ENCODE measurements around the gene ZBTB14. TPM values are rescaled to one million over a fixed set of nuclear protein-coding genes. Genes with fewer than 3 reads are reported as not detected.

The ZBTB14 gene
- total and polyA plus RNA-seq, 12 donors: 3.7 to 8.6 (median 7.0) TPM

DNA sequence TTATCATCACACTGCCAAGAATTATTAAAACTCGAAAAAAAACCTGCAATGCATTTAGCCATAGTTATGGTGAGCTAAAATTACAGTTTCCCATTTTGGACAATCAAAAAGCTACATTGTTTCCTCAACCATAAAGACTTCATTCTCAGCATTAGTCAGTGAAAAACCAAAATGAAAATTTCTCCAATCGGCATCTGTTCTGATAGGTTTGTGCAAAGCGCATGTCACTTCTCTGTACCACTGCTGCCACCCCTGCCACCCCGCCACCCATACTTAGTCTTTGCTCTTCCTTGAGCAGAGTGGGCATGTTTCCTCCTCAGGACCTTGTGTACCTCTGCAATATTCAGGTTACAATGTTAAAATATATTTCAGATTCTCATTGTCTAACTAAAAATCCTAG lies 7.1 kb upstream of the ZBTB14 start:
- intact Hi-C loops (cut with DNase I): no loop called here
- Histone ChIP-seq H3K4me1 (no peaks in the 10 kb centered on the region), H3K27me3 (peaks cover 0 to 22% (median 0%) of the 10 kb centered on the region in 7 donors), H3K27ac (no peak overlapping the region), H3K36me3 (no peaks in the 10 kb centered on the region), H3K4me3 (no peak overlapping the region), H3K9me3 (no peaks in the 10 kb centered on the region)
- DNase-seq (no peak), ATAC-seq (no peak)
- WGBS, 2 donors: 66 to 85% methylated on average over 4 of the region's 4 CpGs
- TF ChIP-seq, protein P1, sequence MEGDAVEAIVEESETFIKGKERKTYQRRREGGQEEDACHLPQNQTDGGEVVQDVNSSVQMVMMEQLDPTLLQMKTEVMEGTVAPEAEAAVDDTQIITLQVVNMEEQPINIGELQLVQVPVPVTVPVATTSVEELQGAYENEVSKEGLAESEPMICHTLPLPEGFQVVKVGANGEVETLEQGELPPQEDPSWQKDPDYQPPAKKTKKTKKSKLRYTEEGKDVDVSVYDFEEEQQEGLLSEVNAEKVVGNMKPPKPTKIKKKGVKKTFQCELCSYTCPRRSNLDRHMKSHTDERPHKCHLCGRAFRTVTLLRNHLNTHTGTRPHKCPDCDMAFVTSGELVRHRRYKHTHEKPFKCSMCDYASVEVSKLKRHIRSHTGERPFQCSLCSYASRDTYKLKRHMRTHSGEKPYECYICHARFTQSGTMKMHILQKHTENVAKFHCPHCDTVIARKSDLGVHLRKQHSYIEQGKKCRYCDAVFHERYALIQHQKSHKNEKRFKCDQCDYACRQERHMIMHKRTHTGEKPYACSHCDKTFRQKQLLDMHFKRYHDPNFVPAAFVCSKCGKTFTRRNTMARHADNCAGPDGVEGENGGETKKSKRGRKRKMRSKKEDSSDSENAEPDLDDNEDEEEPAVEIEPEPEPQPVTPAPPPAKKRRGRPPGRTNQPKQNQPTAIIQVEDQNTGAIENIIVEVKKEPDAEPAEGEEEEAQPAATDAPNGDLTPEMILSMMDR (IDR thresholded peaks at IDR 0.05): no peak

DNA sequence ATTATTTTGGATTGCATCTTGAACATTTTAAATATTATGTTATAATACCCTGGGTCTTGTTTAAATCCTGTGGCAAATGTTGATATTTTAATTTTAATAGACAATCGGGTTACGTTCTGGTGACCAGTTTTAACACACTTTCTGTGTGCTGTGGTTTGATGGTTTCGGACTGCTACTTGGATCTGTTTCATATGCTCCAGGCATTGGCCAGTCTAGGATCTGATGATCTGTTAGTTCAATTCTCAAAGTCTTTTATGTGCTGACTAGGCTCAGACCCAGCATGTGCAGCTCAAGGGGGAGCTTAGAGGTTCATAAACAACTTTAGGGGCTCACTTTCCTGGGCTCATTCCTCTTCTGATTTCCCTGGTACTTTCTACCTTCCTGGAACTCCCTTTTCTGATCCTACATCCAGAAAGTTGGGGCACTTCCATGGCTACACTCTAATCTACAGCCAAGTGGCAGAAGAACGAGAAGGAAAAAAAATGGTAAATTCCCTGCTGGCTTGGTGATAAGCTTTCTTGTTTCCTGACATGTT lies 5.0 kb upstream of the ZBTB14 start:
- Histone ChIP-seq H3K36me3 (no peaks in the 10 kb centered on the region), H3K4me3 (no peak overlapping the region), H3K27ac (no peak overlapping the region), H3K4me1 (peaks cover 0 to 9% (median 7%) of the 10 kb centered on the region in 9 donors), H3K9me3 (no peaks in the 10 kb centered on the region), H3K27me3 (peaks cover 0 to 22% (median 0%) of the 10 kb centered on the region in 7 donors)
- 68 to 75% methylated on average over 4 of the region's 4 CpGs for WGBS, 2 donors
- intact Hi-C loops (cut with DNase I): no loop called here
- ATAC-seq: no peak
- no peak for DNase-seq
- TF ChIP-seq, protein P1 (IDR thresholded peaks at IDR 0.05): no peak

DNA sequence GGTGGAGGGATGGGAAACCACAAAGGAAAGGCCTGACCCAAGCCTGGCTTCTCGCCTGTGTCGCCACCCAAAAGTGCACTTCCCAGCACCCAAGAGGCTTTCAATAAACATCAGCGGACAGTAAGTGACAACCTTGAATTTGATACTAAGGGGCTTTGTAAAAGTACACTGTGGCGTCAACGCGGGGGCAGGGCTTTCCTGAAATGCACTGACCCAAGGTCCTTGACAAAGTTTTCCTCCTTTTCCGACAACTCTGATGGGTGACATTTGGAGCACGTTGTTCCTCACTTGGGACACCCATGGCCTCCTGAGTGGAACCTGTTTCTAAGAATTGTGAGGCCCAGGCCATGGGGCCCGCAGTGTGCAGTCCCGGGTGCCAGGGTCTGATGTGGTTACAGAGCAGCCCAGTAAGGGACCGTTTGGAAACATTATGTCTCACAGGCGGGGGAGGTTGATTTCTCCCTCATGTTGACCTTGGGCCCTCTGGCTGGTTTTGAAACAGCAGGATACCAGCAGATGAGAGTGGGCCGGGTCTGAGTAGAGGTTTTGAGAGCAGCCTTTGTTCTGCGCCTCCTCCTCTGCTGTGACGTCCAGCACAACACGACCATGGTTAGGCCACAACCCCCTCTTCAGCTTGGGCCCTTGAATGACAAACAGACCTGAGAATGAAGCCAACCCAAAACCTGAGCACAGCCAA lies 2.8 kb upstream of the ZBTB14 start:
- Histone ChIP-seq H3K27me3 (peaks cover 0 to 18% (median 0%) of the 10 kb centered on the region in 7 donors), H3K36me3 (no peaks in the 10 kb centered on the region), H3K27ac (no peak overlapping the region), H3K4me3 (no peak overlapping the region), H3K4me1 (peaks cover 0 to 20% (median 12%) of the 10 kb centered on the region in 9 donors), H3K9me3 (no peaks in the 10 kb centered on the region)
- TF ChIP-seq, protein P1 (IDR thresholded peaks at IDR 0.05): no peak
- intact Hi-C loops (cut with DNase I): loop anchor here in 4 of 10 donors (5.0 kb wide), 2 partner anchors 61 to 1429 kb away; partner anchors contain the start of gene ARHGAP28 (in 1 of the 4)
- DNase-seq (no peak), ATAC-seq (no peak)
- WGBS, 2 donors: 87 to 91% methylated on average over 16 of the region's 16 CpGs

DNA sequence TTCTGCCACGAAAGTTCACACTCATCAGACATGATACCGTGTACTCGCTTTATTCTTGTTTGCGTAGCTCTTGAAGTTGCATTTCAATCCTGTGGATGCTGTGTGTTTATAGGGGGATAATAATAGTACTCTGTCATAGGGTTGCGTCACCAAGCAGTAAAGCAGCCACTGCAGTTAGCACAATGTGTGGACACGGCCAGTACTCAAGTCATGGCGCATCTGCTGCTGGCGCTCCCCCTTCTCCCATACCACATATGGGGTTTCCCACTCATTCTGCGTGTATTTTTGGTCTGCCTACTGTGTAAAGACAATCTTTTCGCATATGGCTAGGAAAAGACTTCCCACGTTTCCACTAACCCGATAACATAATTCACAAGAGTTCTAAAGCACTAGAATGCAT lies 2.1 kb upstream of the ZBTB14 start:
- TF ChIP-seq, protein P1 (IDR thresholded peaks at IDR 0.05): no peak
- intact Hi-C loops (cut with DNase I): loop anchor here in 4 of 10 donors (2.0 to 5.0 kb wide), 3 partner anchors 59 to 1430 kb away; partner anchors contain the start of gene ARHGAP28 (in 1 of the 4)
- peaks cover 0 to 15% (median 0%) of the 10 kb centered on the region in 7 donors for H3K27me3 ChIP-seq
- H3K4me1 ChIP-seq: peaks cover 0 to 21% (median 13%) of the 10 kb centered on the region in 9 donors
- ATAC-seq: no peak
- no peaks in the 10 kb centered on the region for H3K9me3 ChIP-seq
- peaks cover 0 to 6% (median 0%) of the 10 kb centered on the region in 9 donors for H3K36me3 ChIP-seq
- WGBS, 2 donors: 97% methylated on average over 12 of the region's 12 CpGs
- H3K27ac ChIP-seq: peak overlapping the region in 1 of 10 donors; percentile 97
- no peak for DNase-seq
- peak overlapping the region in 2 of 10 donors; percentile 77 to 78 for H3K4me3 ChIP-seq

All from heart right ventricle (tissue), 16 donors.